H1 (cell line): ENCODE results near the gene MED12L. TPM values are rescaled to one million over a fixed set of nuclear protein-coding genes. Genes with fewer than 3 reads are reported as not detected.

Source experiments
- CTCF ChIA-PET: fragments of 300-600 bp; sonication (Branson Sonifier 250); formaldehyde crosslinking; loops from one replicate; lab custom pipeline; 2021; ENCODE audit not compliant: partially characterized antibody; lab: Charles Lee
- POLR2A ChIA-PET: fragments of 300-600 bp; sonication (Branson Sonifier 250); formaldehyde crosslinking; loops from one replicate; lab custom pipeline; 2021; ENCODE audit warnings: inconsistent platforms; ENCODE audit not compliant: partially characterized antibody; lab: Charles Lee
- DNase-seq, 2 experiments: peaks; one replicate each; pipeline versions ENCODE4 v3.0.0 to v3.0.0-alpha.2; 2010 to 2022; ENCODE audit warnings: low spot score in 2 of 2, low read depth in 1 of 2, mixed read lengths in 1 of 2
- FAIRE-seq: peaks from 2 replicates; lab custom pipeline; 2011; peaks lifted over from hg19 to GRCh38; lab: Jason Lieb, UNC
- H2AFZ ChIP-seq: 2 replicates; pipeline ENCODE4 v1.8.1; 2012; ENCODE audit warnings: low read length, inconsistent platforms
- H2AK5ac ChIP-seq: 2 replicates; pipeline ENCODE4 v1.6.1; 2013; ENCODE audit warnings: low read depth, low read length
- H2BK120ac ChIP-seq: replicated peaks from 2 replicates; pipeline ENCODE3; 2013; ENCODE audit warnings: low read depth, low read length, inconsistent platforms
- H2BK12ac ChIP-seq: 2 replicates; pipeline ENCODE4 v1.6.1; 2013; ENCODE audit warnings: low read depth, low read length
- H2BK15ac ChIP-seq: 2 replicates; pipeline ENCODE4 v1.6.1; 2013; ENCODE audit warnings: low read length
- H2BK20ac ChIP-seq: 2 replicates; pipeline ENCODE4 v1.6.1; 2013; ENCODE audit warnings: low read length
- H2BK5ac ChIP-seq: 2 replicates; pipeline ENCODE4 v1.6.1; 2013; ENCODE audit warnings: low read depth, low read length
- H3K14ac ChIP-seq: 2 replicates; pipeline ENCODE4 v1.6.1; 2013; ENCODE audit warnings: inconsistent platforms; ENCODE audit not compliant: insufficient read length
- H3K18ac ChIP-seq: 2 replicates; pipeline ENCODE4 v1.6.1; 2013; ENCODE audit warnings: low read length; ENCODE audit errors: extremely low read depth
- H3K23ac ChIP-seq: 2 replicates; pipeline ENCODE4 v1.6.1; 2013; ENCODE audit warnings: inconsistent platforms; ENCODE audit not compliant: insufficient read length
- H3K23me2 ChIP-seq: 2 replicates; pipeline ENCODE4 v1.6.1; 2013; ENCODE audit warnings: low read depth, low read length
- H3K27ac ChIP-seq: 2 replicates; pipeline ENCODE4 v1.6.1; 2011; ENCODE audit warnings: low read depth, low read length, inconsistent platforms
- H3K27me3 ChIP-seq, 4 experiments: replicated peaks in 1 of 4; 1 replicate in 1 of 4; 2 replicates in 3 of 4; pipeline versions ENCODE4 v1.6.1 to v1.8.1; 2011 to 2013; ENCODE audit warnings: low read length in 3 of 4, mild to moderate bottlenecking in 3 of 4, inconsistent platforms in 2 of 4, mixed read lengths in 2 of 4, moderate library complexity in 1 of 4; ENCODE audit not compliant: control insufficient read depth in 3 of 4, insufficient read depth in 3 of 4; ENCODE audit errors: extremely low read depth in 1 of 4
- H3K36me3 ChIP-seq, 4 experiments: 2 replicates each; pipeline versions ENCODE4 v1.6.1 to v1.8.1; 2011 to 2013; ENCODE audit warnings: mild to moderate bottlenecking in 4 of 4, low read length in 3 of 4, moderate library complexity in 2 of 4, control low read depth in 1 of 4, inconsistent platforms in 1 of 4; ENCODE audit not compliant: insufficient read depth in 4 of 4, control insufficient read depth in 2 of 4
- H3K4ac ChIP-seq: replicated peaks from 2 replicates; pipeline ENCODE3; 2013; ENCODE audit warnings: low read length, low read depth, mixed read lengths, inconsistent platforms; ENCODE audit not compliant: insufficient read length
- H3K4me1 ChIP-seq, 4 experiments: replicated peaks in 1 of 4; 1 replicate in 1 of 4; 2 replicates in 3 of 4; pipeline versions ENCODE4 v1.6.1 to v1.8.1; 2011 to 2013; ENCODE audit warnings: low read length in 3 of 4, inconsistent platforms in 2 of 4, mixed read lengths in 1 of 4; ENCODE audit not compliant: insufficient read depth in 4 of 4, control insufficient read depth in 3 of 4
- H3K4me2 ChIP-seq, 2 experiments: 2 replicates each; pipeline versions ENCODE4 v1.6.1 to v1.8.1; 2011 to 2013; ENCODE audit warnings: low read depth in 2 of 2, low read length in 2 of 2, control low read depth in 1 of 2, inconsistent platforms in 1 of 2, mild to moderate bottlenecking in 1 of 2; ENCODE audit not compliant: insufficient read depth in 1 of 2
- H3K4me3 ChIP-seq, 4 experiments: fragments of 200-600, 300-600 bp in 1 of 4; sonication (generic), shearing (Covaris generic), sonication (Bioruptor Twin) in 1 of 4; 2 replicates each; pipeline versions ENCODE4 v1.5.1 to v1.8.1; 2011 to 2016; ENCODE audit warnings: low read length in 4 of 4, low read depth in 3 of 4, control low read depth in 2 of 4, inconsistent platforms in 2 of 4, mild to moderate bottlenecking in 2 of 4, mixed read lengths in 1 of 4, moderate library complexity in 1 of 4; ENCODE audit not compliant: insufficient read depth in 2 of 4; ENCODE audit errors: extremely low read depth in 1 of 4
- H3K56ac ChIP-seq: replicated peaks from 2 replicates; pipeline ENCODE3; 2013; ENCODE audit warnings: low read depth, mild to moderate bottlenecking, mixed read lengths, low read length, inconsistent platforms; ENCODE audit not compliant: insufficient read length
- H3K79me1 ChIP-seq: 2 replicates; pipeline ENCODE4 v1.6.1; 2013; ENCODE audit warnings: low read depth, low read length, control low read depth
- H3K79me2 ChIP-seq, 2 experiments: 2 replicates each; pipeline versions ENCODE4 v1.6.1 to v1.8.1; 2012 to 2013; ENCODE audit warnings: low read length in 2 of 2, mild to moderate bottlenecking in 2 of 2, inconsistent platforms in 1 of 2; ENCODE audit not compliant: insufficient read depth in 2 of 2, control insufficient read depth in 1 of 2
- H3K9ac ChIP-seq, 4 experiments: replicated peaks in 1 of 4; 1 replicate in 1 of 4; 2 replicates in 3 of 4; pipeline versions ENCODE4 v1.6.1 to v1.8.1; 2011 to 2013; ENCODE audit warnings: low read depth in 3 of 4, low read length in 3 of 4, control low read depth in 2 of 4, mild to moderate bottlenecking in 2 of 4, moderate library complexity in 2 of 4, inconsistent platforms in 1 of 4; ENCODE audit errors: extremely low read depth in 1 of 4
- H3K9me3 ChIP-seq, 2 experiments: 2 replicates each; pipeline versions ENCODE4 v1.6.1 to v1.8.1; 2012 to 2013; ENCODE audit warnings: mild to moderate bottlenecking in 2 of 2, moderate library complexity in 2 of 2, control low read depth in 1 of 2, inconsistent platforms in 1 of 2, low read depth in 1 of 2, low read length in 1 of 2, mixed read lengths in 1 of 2; ENCODE audit not compliant: insufficient read depth in 2 of 2
- H4K20me1 ChIP-seq, 2 experiments: replicated peaks in 1 of 2; 2 replicates each; pipeline versions ENCODE3 to v1.8.1; 2011 to 2013; ENCODE audit warnings: inconsistent platforms in 2 of 2, low read length in 2 of 2, mild to moderate bottlenecking in 1 of 2; ENCODE audit not compliant: insufficient read depth in 2 of 2, control insufficient read depth in 1 of 2
- H4K5ac ChIP-seq: 2 replicates; pipeline ENCODE4 v1.6.1; 2013; ENCODE audit warnings: low read length, low read depth, mixed read lengths, inconsistent platforms; ENCODE audit not compliant: insufficient read length
- H4K8ac ChIP-seq: 2 replicates; pipeline ENCODE4 v1.8.0; 2013; ENCODE audit warnings: mild to moderate bottlenecking, moderate library complexity, low read length, inconsistent platforms; ENCODE audit not compliant: insufficient read depth; ENCODE audit errors: extremely low read depth
- H4K91ac ChIP-seq: replicated peaks from 2 replicates; pipeline ENCODE3; 2013; ENCODE audit warnings: low read length, mixed read lengths, inconsistent platforms; ENCODE audit not compliant: insufficient read length
- ASH2L ChIP-seq: fragments of 200-600, 300-600 bp; sonication (generic); IDR thresholded peaks from one replicate; pipeline ENCODE4 v1.7.1; 2017; ENCODE audit warnings: low read length
- ATF2 ChIP-seq: IDR thresholded peaks from 2 replicates; pipeline ENCODE4 v1.6.1; 2012; ENCODE audit warnings: low read length, inconsistent platforms
- BCL11A ChIP-seq, 2 experiments: IDR thresholded peaks; one replicate each; pipeline ENCODE4 v1.6.1; 2011; ENCODE audit warnings: low read depth in 2 of 2, low read length in 2 of 2, mild to moderate bottlenecking in 2 of 2
- CHD1 ChIP-seq: IDR thresholded peaks from 2 replicates; pipeline ENCODE4 v1.6.1; 2012; ENCODE audit warnings: low read depth, low read length, improper control_type of control experiment
- CHD2 ChIP-seq: IDR thresholded peaks from 2 replicates; pipeline ENCODE4 v1.6.1; 2012; ENCODE audit warnings: low read length, improper control_type of control experiment
- GTF2F1 ChIP-seq: IDR thresholded peaks from 2 replicates; pipeline ENCODE4 v1.6.1; 2012; ENCODE audit warnings: low read depth, low read length, improper control_type of control experiment, borderline replicate concordance
- KDM4A ChIP-seq: IDR thresholded peaks from one replicate; pipeline ENCODE4 v1.7.1; 2012; ENCODE audit warnings: low read depth, mild to moderate bottlenecking, moderate library complexity, low read length, inconsistent platforms; ENCODE audit not compliant: severe bottlenecking
- MAX ChIP-seq: IDR thresholded peaks from 2 replicates; pipeline ENCODE4 v1.6.1; 2012; ENCODE audit warnings: inconsistent platforms
- RAD21 ChIP-seq, 2 experiments: IDR thresholded peaks in 1 of 2; conservative IDR thresholded peaks in 1 of 2; 2 replicates each; pipeline ENCODE4 v1.6.1; 2011; ENCODE audit warnings: low read depth in 2 of 2, low read length in 2 of 2, improper control_type of control experiment in 1 of 2, inconsistent platforms in 1 of 2, mild to moderate bottlenecking in 1 of 2, moderate library complexity in 1 of 2
- RFX5 ChIP-seq: IDR thresholded peaks from 2 replicates; pipeline ENCODE4 v1.6.1; 2011; ENCODE audit warnings: low read depth, low read length, improper control_type of control experiment, borderline replicate concordance
- SIN3A ChIP-seq, 2 experiments: IDR thresholded peaks in 1 of 2; conservative IDR thresholded peaks in 1 of 2; 2 replicates each; pipeline ENCODE4 v1.6.1; 2011 to 2012; ENCODE audit warnings: low read length in 2 of 2, improper control_type of control experiment in 1 of 2, low read depth in 1 of 2, mild to moderate bottlenecking in 1 of 2
- TBP ChIP-seq: IDR thresholded peaks from 2 replicates; pipeline ENCODE4 v1.6.1; 2011; ENCODE audit warnings: low read depth, low read length, improper control_type of control experiment
- WGBS, 2 experiments: shearing (Covaris generic) in 1 of 2; methylation state at CpG; one replicate each; pipeline versions ENCODE4 v1.1.6 to v1.1.7; 2013 to 2015; ENCODE audit warnings: low lambda C conversion rate in 2 of 2, mixed read lengths in 2 of 2, inconsistent platforms in 1 of 2, low coverage in 1 of 2, missing lambda C conversion rate in 1 of 2; ENCODE audit not compliant: insufficient replicate concordance in 2 of 2, insufficient coverage in 1 of 2, insufficient read length in 1 of 2; ENCODE audit errors: extremely low coverage in 1 of 2, missing lambda C conversion rate in 1 of 2; 5-methylcytosine and 5-hydroxymethylcytosine counted together
- polyA plus RNA-seq, 7 experiments: library from polyadenylated mRNA; depleted of rRNA in 3 of 7; stranded (reverse) in 5 of 7; unstranded in 2 of 7; fragments of >200 nt in 5 of 7; fragments of 200-250 nt in 2 of 7; gene quantifications; 1 replicate in 5 of 7; 2 replicates in 1 of 7; 4 replicates in 1 of 7; pipeline versions ENCODE4 v1.2.1 to v1.2.3, GENCODE V29; 2011 to 2013; ENCODE audit warnings: missing spikeins in 2 of 7, mixed read lengths in 2 of 7
- total RNA-seq: library from RNA; stranded (reverse); fragmentation: NEBNext Ultra II Directional; extraction: Animal tissue kit (Norgen Biotek cat#: 25700); gene quantifications from 2 replicates; pipeline ENCODE4 v1.2.1, GENCODE V29; 2021

MED12L gene
- total and polyA plus RNA-seq, 2 of the 8 experiments (the other 6 are each of a cell fraction or from before 2014, with no cell fraction given) = 3.6 to 26.2 TPM

DNA sequence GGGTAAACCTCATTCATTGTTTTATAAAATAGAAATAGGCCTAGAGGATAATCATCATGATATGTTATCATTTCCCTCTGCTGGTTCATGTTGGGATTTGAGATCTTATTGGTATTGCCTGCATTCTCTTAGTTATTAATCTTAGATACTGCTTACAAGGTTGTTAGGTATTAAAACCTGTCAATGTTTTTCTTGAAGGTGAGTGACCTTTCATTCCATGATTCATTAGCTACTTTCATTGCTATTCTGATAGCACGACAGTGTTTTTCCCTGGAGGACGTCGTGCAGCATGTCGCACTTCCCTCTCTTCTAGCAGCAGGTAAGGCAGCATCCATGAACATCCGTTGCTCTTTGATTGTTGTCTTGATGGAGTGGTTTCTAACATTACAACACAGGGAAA lies 282.0 kb downstream of the MED12L start:
- no peaks in the 10 kb centered on the region for H3K79me2 ChIP-seq
- no peak for FAIRE-seq
- H3K9me3 ChIP-seq = no peaks in the 10 kb centered on the region
- no peak overlapping the region for H3K14ac ChIP-seq
- H3K23me2 ChIP-seq = no peaks in the 10 kb centered on the region
- H4K5ac ChIP-seq = no peak overlapping the region
- H3K23ac ChIP-seq = no peak overlapping the region
- no peak overlapping the region for H2BK5ac ChIP-seq
- POLR2A ChIA-PET = no interaction called here
- H3K36me3 ChIP-seq = peaks cover 0 to 5% (median 0%) of the 10 kb centered on the region in 4 experiments; a peak in 2 of 8 replicates
- no peak overlapping the region for H3K27ac ChIP-seq
- H3K18ac ChIP-seq = no peak overlapping the region
- H2AFZ ChIP-seq = no peak overlapping the region
- 93% methylated on average over 5 of the region's 5 CpGs; no CpG with 5 or more reads in 1 of the 2 experiments for WGBS, 2 experiments
- H3K9ac ChIP-seq = no peak overlapping the region
- no peak for DNase-seq
- H3K79me1 ChIP-seq = no peaks in the 10 kb centered on the region
- no peak overlapping the region for H3K4me3 ChIP-seq
- H4K91ac ChIP-seq = no peak overlapping the region
- no peak overlapping the region for H2BK12ac ChIP-seq
- no peaks in the 10 kb centered on the region for H4K20me1 ChIP-seq
- no peak overlapping the region for H3K4ac ChIP-seq
- H2BK20ac ChIP-seq = no peak overlapping the region
- H2BK120ac ChIP-seq = no peak overlapping the region
- 0 out of 7 replicates have a peak, but pooled peaks cover 0 to 2% (median under 1%) of the 10 kb centered on the region in 4 experiments for H3K4me1 ChIP-seq
- no peaks in the 10 kb centered on the region for H3K27me3 ChIP-seq
- H2BK15ac ChIP-seq = no peak overlapping the region
- no peak overlapping the region for H2AK5ac ChIP-seq
- H3K4me2 ChIP-seq = no peak overlapping the region
- H3K56ac ChIP-seq = no peak overlapping the region
- CTCF ChIA-PET = interaction anchor here (0.6 to 1.6 kb wide), 5 partner anchors 10 to 45 kb away, joined by 3 to 4 read pairs (median 3); no protein-coding TSS in a partner anchor
- H4K8ac ChIP-seq = no peak overlapping the region
- no peak for TF ChIP-seq SIN3A (conservative IDR thresholded peaks at IDR 0.05 in 1 of 2, IDR thresholded peaks at IDR 0.05 in 1 of 2; ENCODE audit: low read depth in 1 of 2, low read length in 2 of 2)
- TF ChIP-seq RAD21 (IDR thresholded peaks at IDR 0.05 in 1 of 2, conservative IDR thresholded peaks at IDR 0.05 in 1 of 2; ENCODE audit: low read depth in 2 of 2, low read length in 2 of 2) = no peak
- TF ChIP-seq ATF2 = no peak
- TF ChIP-seq CHD1 = no peak
- no peak for TF ChIP-seq GTF2F1
- no peak for TF ChIP-seq BCL11A (IDR thresholded peaks at IDR 0.05; ENCODE audit: low read depth in 2 of 2, low read length in 2 of 2)
- TF ChIP-seq TBP = no peak
- TF ChIP-seq RFX5 = no peak
- TF ChIP-seq KDM4A = no peak
- TF ChIP-seq CHD2 = no peak
- no peak for TF ChIP-seq ASH2L
- TF ChIP-seq MAX = no peak
